ENCODE results near the gene HSPA1A.
"Not testable (repeated sequence)": the region's sequence is repeated elsewhere in the genome, so short reads cannot be mapped to it uniquely, and the experiment has no call there.

Gene HSPA1A

DNA sequence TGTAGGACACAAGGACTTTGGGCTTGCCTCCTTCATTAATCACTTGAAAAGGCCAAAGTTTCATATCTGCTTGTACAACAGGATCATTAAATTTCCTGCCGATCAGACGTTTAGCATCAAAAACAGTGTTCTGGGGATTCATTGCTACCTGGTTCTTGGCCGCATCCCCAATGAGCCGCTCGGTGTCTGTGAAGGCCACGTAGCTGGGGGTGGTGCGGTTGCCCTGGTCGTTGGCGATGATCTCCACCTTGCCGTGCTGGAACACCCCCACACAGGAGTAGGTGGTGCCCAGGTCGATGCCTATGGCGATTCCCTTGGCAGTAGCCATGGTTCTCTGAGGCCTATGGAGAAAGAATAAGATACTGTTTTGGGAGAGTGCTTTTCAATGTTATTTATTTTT, 3.7 kb upstream of the HSPA1A start:
- DNase-seq (ENCODE audit: low read depth in 3 of 3), result no peak

DNA sequence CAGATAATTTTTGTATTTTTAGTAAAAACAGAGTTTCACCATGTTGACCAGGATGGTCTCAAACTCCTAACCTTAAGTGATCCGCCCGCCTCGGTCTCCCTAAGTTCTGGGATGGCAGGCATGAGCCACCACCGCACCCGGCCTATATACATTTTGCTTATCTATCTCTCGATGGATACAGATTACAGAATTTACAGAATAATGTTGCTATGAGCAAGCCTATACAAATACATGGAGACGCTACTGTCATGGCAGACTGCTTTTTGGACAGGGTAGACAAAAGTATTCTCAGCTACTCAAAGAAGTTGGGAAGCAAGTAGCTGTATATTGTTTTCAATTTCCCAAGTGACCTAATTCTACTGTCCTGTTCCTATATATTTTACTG, 1.9 kb upstream of the HSPA1A start:
- DNase-seq (ENCODE audit: low read depth in 3 of 3), result no peak

DNA sequence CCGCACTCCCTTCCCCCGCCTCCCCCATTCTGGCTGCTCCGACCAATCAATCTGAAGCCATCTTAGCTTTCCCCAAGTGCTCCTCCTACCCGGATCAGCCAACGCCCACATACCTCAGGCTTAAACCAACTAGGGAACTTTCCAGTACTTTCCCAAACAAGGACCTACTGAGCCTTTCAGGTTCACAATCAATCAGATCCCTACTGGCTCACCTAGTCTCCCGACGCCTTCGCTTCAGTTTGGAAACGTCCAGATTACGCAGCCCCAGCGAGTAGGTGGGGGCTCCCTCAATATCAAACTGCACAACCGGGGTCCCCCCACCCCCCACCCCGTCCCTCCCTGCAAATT, 692 bp upstream of the HSPA1A start:
- DNase-seq (ENCODE audit: low read depth in 3 of 3), result peak in 1 of 3 donors; percentile 70

DNA sequence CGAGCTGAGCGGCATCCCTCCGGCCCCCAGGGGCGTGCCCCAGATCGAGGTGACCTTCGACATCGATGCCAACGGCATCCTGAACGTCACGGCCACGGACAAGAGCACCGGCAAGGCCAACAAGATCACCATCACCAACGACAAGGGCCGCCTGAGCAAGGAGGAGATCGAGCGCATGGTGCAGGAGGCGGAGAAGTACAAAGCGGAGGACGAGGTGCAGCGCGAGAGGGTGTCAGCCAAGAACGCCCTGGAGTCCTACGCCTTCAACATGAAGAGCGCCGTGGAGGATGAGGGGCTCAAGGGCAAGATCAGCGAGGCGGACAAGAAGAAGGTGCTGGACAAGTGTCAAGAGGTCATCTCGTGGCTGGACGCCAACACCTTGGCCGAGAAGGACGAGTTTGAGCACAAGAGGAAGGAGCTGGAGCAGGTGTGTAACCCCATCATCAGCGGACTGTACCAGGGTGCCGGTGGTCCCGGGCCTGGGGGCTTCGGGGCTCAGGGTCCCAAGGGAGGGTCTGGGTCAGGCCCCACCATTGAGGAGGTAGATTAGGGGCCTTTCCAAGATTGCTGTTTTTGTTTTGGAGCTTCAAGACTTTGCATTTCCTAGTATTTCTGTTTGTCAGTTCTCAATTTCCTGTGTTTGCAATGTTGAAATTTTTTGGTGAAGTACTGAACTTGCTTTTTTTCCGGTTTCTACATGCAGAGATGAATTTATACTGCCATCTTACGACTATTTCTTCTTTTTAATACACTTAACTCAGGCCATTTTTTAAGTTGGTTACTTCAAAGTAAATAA, 2.0 kb downstream of the HSPA1A start:
- DNase-seq (ENCODE audit: low read depth in 3 of 3), result not testable (repeated sequence)

DNA sequence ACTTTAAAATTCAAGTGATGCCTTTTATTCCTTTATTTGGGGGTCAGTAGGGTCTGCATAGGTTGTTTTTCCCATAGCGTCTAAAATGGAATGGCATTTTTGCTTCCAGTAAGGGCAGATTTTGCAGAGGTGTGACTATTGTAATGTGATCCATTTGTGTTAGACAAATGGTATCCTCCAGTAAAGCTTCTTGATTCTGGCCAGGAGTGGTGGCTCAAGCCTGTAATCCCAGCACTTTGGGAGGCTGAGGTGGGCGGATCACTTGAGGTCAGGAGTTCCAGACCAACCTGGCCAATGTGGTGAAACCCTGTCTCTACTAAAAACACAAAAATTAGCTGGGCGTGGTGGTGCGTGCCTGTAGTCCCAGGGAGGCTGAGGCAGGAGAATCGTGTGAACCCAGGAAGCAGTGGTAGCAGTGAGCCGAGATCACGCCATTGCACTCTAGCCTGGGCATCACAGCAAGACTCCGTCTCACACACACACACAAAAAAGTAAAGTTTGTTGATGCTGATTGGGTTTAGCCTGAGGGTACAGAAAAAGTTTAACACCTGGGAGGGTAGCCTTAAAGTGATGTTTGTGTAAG, 2.7 kb downstream of the HSPA1A start:
- not testable (repeated sequence) for DNase-seq (ENCODE audit: low read depth in 3 of 3)

DNA sequence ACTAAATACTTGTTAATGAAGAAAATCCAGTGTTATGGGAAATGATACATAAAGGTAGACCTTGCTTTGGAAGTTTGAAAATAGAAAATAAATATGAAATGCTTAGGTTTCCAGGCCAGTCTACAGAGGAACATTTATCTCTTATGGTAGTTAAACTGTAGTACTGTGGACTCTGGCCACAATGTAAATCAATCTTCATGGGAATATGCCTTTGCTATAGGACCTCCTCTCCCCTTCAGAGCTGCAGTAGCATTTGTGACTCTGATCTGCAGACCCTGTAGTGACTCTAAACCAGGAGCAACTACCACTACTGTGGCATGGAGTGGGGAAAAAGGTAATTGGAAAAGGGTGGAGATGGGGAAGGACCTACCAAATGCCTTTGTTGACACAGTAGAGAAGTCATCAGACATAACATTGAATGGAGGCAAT, 4.5 kb downstream of the HSPA1A start:
- DNase-seq (ENCODE audit: low read depth in 3 of 3), result no peak

DNA sequence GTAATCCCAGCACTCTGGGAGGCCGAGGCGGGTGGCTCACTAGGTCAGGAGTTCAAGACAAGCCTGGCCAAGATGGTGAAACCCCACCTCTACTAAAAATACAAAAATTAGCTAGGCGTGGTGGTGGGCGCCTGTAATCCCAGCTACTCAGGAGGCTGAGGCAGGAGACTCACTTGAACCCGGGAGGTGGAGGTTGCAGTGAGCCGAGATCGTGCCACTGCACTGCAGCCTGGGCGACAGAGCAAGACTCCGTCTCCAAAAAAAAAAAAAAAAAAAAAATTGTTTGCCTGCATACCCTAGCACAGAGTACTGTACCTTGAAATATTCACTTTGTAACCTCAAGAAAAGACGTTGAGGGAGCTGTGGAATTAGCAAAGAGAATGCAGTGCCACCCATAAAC, 5.1 kb downstream of the HSPA1A start:
- not testable (repeated sequence) for DNase-seq (ENCODE audit: low read depth in 3 of 3)

DNA sequence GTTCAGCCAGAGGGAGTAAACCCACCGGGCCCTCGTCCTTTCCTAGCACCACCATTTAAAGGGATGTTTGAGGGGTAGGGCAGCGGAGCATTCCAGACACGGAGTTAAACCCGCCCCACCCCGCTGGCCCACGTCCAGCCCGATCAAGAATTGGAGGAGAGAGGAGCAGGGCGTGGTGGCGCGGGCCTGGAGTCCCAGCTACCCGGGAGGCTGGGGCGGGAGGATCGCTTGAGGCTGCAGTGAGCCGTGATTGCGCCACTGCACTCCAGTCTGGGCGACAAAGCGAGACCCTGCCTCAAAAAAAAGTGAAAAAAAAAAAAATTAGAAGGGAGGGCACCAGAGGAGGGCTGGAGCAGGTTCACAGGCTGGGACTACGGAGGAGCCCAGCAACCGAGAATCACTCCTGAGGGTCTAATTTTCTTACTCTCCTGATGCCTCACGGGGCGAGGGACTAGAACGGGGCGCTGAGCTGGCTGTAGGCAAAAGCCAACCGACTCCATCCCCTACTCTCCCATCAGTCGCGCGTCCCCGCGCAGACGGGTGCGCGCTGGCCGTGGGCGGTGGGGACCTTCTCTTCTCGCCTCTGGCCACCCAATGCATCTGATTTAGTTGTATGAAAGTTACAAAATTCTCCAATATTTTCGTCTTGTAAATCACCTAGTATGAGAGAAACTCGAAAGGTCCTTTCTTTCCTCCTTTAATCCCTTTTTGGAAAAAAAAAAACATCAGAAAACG, 6.1 kb downstream of the HSPA1A start:
- DNase-seq (ENCODE audit: low read depth in 3 of 3), result peak; percentile 37 to 69 (median 58)

DNA sequence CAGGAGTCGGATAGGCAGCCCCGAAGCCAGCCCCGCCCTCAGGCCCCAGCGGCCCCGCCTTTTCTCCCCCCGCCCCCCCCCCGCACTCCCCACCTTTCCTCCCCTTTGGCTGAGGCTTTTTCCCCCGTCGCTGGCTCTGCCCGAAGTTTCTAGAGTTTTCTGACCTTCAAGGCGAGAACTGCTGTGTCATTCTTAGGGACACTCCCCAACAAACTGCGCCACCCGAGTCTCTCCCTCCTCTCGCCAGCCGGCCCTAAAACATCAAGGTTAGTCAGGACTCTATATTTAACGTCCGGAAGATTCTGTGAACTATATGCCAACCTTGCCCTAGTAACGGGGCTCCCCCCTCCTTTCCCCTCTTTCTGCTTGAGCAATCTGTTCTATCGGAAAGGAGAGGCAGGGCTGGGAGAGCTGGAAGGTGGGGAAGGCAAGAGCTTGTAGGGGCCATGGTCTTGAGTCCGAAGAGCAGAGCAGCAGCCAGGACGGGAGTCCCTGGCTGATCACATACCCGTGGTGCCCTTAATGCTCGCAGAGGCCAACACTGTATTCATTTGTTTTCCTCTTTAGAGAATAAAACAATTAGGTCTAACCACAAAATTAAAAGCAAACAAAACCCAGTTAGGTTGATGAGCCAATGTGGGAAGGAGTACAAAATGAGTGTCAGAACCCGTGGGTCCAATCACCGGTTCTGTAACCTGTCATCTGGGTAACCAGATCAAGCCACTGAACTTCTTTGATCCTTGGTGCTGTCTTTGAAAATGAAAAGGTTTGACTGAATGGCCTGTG, 6.9 kb downstream of the HSPA1A start:
- peak; percentile 33 to 44 (median 36) for DNase-seq (ENCODE audit: low read depth in 3 of 3)

DNA sequence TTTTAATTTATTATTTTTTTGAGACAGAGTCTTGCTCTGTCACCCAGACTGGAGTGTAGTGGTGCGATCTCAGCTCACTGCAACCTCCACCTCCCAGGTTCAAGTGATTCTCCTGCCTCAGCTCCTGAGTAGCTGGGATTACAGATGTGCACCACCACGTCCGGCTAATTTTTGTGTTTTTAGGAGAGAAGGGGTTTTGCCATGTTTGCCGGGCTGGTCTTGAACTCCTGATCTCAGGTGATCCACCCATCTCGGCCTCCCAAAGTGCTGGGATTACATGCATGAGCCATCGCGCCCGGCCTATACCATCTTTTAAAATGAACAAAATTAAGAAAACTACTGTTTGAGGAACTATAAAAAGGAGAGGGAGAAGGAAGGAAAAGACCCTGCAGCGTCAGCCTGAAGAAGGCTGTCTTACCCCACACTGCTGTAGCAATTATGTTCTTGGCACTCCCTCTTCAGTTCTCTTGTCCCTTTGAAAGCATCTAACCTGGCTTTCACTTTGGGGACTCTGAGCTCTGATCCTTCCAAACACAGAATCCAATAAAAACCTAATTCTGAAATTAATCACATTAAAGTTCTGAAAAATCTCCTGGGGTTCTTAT, 8.4 kb downstream of the HSPA1A start:
- DNase-seq (ENCODE audit: low read depth in 3 of 3), result not testable (repeated sequence)

DNA sequence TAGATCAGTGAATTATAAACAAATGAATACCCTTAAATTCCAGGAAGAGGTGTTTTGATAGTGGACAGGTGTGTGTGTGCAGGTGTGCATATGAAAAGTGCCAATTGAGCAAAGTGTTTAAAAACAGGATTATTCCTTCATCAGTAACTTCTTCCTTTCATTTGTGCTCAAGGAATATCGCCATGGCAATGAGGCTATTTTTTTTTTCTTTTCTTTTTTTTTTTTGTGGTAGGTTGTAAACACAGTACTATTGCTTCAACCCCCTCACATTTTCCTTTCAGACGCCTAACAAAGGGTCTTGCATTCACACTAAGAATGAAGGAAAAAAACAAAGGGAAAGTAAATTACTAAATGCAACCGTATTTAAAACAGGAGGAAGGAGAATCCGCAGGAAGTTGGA, 10.2 kb downstream of the HSPA1A start:
- no peak for DNase-seq (ENCODE audit: low read depth in 3 of 3)

DNA sequence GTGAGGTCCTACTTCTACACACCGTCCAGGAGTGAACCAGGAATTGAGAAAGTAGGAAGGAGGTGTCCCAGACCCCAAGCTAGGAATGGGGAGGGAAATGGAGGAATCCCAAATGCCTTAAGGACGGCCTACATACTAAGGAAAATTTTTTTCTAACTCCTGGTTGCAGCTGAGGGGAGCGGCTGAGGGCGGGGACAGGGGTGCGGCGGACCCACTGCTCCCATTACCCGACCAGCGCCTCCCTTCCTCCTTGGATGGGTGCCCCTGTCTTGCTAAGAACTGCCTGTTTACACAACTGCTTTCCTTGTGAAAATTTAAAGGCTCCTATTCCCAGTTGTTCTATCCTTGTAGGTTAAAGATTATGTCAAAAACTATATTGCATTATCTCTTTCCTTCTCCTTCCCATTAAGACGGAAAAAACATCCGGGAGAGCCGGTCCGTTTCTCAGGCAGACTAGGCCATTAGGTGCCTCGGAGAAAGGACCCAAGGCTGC, 11.5 kb downstream of the HSPA1A start:
- peak in 1 of 3 donors; percentile 29 for DNase-seq (ENCODE audit: low read depth in 3 of 3)

DNA sequence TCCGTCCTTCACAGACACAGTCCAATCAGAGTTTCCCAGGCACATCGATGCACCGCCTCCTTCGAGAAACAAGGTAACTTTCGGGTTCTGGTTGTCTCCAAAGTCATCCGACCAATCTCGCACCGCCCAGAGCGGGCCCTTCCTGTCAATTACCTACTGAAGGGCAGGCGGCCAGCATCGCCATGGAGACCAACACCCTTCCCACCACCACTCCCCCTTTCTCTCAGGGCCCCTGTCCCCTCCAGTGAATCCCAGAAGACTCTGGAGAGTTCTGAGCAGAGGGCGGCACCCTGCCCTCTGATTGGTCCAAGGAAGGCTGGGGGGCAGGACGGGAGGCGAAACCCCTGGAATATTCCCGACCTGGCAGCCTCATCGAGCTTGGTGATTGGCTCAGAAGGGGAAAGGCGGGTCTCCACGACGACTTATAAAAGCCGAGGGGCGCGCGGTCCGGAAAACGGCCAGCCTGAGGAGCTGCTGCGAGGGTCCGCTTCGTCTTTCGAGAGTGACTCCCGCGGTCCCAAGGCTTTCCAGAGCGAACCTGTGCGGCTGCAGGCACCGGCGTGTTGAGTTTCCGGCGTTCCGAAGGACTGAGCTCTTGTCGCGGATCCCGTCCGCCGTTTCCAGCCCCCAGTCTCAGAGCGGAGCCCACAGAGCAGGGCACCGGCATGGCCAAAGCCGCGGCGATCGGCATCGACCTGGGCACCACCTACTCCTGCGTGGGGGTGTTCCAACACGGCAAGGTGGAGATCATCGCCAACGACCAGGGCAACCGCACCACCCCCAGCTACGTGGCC, 12.1 kb downstream of the HSPA1A start, which contains the start of gene HSPA1B:
Gene HSPA1B (plus strand): TSS at position 453 of the 794 bp plus-strand sequence. CDS start 213 bp downstream, at position 666.
- peak; percentile 87 to 95 (median 87) for DNase-seq (ENCODE audit: low read depth in 3 of 3)

DNA sequence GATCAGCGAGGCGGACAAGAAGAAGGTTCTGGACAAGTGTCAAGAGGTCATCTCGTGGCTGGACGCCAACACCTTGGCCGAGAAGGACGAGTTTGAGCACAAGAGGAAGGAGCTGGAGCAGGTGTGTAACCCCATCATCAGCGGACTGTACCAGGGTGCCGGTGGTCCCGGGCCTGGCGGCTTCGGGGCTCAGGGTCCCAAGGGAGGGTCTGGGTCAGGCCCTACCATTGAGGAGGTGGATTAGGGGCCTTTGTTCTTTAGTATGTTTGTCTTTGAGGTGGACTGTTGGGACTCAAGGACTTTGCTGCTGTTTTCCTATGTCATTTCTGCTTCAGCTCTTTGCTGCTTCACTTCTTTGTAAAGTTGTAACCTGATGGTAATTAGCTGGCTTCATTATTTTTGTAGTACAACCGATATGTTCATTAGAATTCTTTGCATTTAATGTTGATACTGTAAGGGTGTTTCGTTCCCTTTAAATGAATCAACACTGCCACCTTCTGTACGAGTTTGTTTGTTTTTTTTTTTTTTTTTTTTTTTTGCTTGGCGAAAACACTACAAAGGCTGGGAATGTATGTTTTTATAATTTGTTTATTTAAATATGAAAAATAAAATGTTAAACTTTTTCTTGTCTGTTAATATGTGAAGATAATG, 14.4 kb downstream of the HSPA1A start:
- no peak for DNase-seq (ENCODE audit: low read depth in 3 of 3)

DNA sequence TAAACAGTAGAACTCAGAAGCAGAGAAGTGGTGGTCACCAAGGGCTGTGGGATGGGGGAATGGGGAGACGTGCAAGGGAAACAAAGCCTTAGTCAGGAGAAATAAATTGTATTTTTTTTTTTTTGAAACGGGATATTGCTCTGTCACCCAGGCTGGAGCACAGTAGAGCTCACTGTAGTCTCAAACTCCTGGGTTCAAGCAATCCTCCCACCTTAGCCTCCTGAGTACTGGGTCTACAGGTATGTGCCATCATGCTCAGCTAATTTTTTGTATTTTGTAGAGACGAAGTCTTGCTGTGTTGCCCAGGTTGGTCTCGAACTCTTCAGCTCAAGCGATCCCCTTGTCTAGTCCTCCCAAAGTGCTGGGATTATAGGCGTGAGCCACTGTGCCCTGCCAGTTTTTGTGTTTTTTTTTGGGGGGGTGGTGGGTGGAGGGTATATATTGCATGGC, 15.6 kb downstream of the HSPA1A start:
- no peak for DNase-seq (ENCODE audit: low read depth in 3 of 3)

DNA sequence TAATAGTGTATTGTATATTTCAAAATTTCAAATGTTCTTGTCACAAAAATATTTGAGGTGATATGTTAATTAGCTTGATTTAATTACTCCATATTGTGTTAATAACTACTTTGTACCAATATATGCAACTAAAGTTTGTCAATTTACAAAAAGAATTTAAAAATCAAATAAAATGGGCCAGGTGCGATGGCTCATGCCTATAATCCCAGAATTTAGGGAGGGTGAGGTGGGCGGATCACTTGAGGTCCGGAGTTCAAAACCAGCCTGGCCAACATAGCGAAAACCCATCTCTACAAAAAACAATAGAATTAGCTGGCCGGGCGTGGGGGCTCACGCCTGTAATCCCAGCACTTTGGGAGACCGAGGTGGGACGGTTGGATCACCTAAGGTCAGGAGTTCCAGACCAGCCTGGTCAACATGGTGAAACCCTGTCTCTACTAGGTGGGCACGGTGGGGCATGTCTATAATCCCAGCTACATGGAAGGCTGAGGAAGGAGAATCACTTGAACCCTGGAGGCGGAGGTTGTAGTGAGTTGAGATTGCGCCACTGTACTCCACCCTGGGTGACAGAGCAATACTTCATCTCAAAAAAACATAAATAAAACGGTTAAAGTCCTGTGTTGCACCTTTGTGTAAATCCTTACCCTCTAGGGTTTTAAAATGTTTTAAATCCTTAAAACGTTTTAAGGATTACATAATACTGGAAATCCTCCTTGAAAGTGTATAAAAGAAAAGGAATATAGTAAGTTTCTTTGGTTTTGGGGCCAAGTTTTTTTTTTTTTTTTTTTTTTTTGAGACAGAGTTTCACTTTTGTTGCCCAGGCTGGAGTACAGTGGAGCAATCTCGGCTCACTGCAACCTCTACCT, 16.2 kb downstream of the HSPA1A start:
- DNase-seq (ENCODE audit: low read depth in 3 of 3), result no peak

DNA sequence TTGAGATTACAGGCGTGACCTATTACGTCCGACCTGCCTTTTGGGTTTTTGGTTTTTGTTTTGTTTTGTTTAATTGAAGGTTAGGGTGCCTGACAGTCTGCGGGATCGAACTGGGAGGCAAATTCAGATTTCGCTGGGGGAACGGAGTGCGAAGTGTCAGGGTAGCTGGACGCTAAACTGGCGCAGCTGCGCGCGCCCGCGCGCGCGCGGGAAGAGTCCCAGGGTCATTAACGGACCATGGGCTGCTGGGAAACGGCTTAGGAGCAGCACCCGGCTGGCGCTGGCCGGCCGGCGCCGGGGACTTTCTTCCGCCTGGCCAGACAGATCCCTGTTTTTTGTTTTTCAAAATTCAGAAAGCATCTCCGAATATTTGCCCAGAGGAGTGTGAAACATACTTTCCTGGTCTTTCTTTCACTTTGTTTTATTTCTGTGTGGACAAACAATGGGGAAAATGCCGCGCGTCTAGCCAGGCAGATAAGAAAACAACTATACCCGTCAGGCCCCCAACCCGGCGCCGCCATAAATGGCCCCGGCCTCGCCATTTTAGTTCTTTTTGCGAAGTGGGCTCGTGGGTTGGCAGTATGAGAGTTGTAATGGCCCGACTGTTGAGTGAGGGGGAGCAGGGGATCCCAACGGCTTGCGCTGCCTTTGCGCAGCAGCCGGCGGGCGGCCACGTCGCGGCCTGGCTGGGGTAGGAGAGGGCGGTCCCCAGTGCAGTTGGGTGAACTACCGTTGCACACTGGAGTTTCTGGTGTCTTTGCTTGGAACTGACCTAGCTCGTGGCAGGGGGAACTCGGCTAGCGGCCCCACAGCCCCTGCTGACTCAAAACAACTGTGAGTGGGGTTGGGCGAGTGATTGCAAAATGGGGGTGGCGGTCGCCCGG, 19.3 kb downstream of the HSPA1A start:
- peak; percentile 66 to 71 (median 70) for DNase-seq (ENCODE audit: low read depth in 3 of 3)

DNA sequence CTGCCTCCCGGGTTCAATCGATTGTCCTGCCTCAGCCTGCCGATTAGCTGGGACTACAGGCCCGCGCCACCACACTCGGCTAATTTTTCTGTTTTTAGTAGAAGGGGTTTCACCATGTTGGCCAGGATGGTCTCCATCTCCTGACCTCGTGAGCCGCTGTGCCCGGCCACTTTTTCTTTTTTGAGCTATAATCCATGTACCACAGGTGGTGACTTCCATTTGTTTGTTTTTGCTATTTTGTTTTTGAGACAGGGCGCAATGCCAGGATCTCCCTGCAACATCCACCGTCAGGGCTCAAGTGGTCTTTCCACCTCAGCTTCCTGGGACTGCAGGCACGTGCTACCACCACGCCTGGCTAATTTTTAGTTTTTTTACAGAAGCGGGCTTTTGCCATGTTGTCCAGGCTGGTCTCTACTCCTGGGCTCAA, 20.7 kb downstream of the HSPA1A start:
- DNase-seq (ENCODE audit: low read depth in 3 of 3), result no peak

All from stimulated activated CD4-positive, alpha-beta T cell treated with anti-CD3 and anti-CD28 coated beads, TNF-alpha, amount 100 ng/mL, for 48 hours (primary cell).